ENCODE data around the gene SERPINB6. TPM values are rescaled to one million over a fixed set of nuclear protein-coding genes. Genes with fewer than 3 reads are reported as not detected.

Gene SERPINB6
- total RNA-seq, 1 experiment from 2014 or later: 34.8 TPM

- TF ChIP-seq EZH2 (IDR thresholded peaks at IDR 0.05; ENCODE audit: borderline replicate concordance, low read depth, low read length, poor library complexity, severe bottlenecking) (no peak), CTCF (conservative IDR thresholded peaks at IDR 0.05; ENCODE audit: low read depth, low read length) (no peak)
- Histone ChIP-seq H3K36me3 (ENCODE audit: insufficient read depth, low read length, poor library complexity, severe bottlenecking) (peaks cover 3% of the 10 kb centered on the region), H3K4me1 (ENCODE audit: insufficient read depth, low read length, poor library complexity, severe bottlenecking) (no peaks in the 10 kb centered on the region), H3K9me3 (ENCODE audit: low read depth, low read length, poor library complexity, severe bottlenecking) (no peaks in the 10 kb centered on the region), H3K4me3 (ENCODE audit: low read depth, low read length, poor library complexity, severe bottlenecking) (no peak overlapping the region), H3K27ac (ENCODE audit: low read depth, low read length, poor library complexity, severe bottlenecking) (no peak overlapping the region), H3K27me3 (replicated peaks; ENCODE audit: insufficient read depth, low read depth, low read length, poor library complexity) (no peaks in the 10 kb centered on the region)
- POLR2A ChIA-PET (ENCODE audit: low non-redundant PET): no interaction called here
- intact Hi-C loops (cut with micrococcal nuclease; ENCODE audit: unreplicated experiment): no loop called here
- CTCF ChIA-PET: no interaction called here
- DNase-seq (ENCODE audit: low spot score): no peak
- BruUV-seq (replicated peaks): no TSS peak
Observed at GRCh38 chr6:2899596-2899995, 71.8 kb downstream of the SERPINB6 start.

Other genes starting within 250 kb of the SERPINB6 start
- 0.13 and 0.39 TPM in 2 replicates for gene MYLK4, start 220.6 kb downstream of the SERPINB6 start, total RNA-seq (2021)
- 48.9 and 49.3 TPM in 2 replicates for gene WRNIP1, start 206.2 kb downstream of the SERPINB6 start, total RNA-seq (2021)
- gene SERPINB1, start 129.7 kb downstream of the SERPINB6 start, total RNA-seq (2021): 1.3 and 1.9 TPM in 2 replicates
- 4.1 and 4.2 TPM in 2 replicates for gene SERPINB9, start 68.3 kb downstream of the SERPINB6 start, total RNA-seq (2021)
- gene NQO2, start 28.3 kb upstream of the SERPINB6 start, total RNA-seq (2021): 92.7 and 97.3 TPM in 2 replicates
- 11.4 and 15.0 TPM in 2 replicates for gene RIPK1, start 96.9 kb upstream of the SERPINB6 start, total RNA-seq (2021)
- gene BPHL, start 147.1 kb upstream of the SERPINB6 start, total RNA-seq (2021): 30.8 and 37.4 TPM in 2 replicates
- gene TUBB2A, start 186.0 kb upstream of the SERPINB6 start, total RNA-seq (2021): 93.9 and 112 TPM in 2 replicates

All from A673 (cell line).